ENCODE data around the gene SPG7. TPM values are rescaled to one million over a fixed set of nuclear protein-coding genes. Genes with fewer than 3 reads are reported as not detected.

The SPG7 gene
- total RNA-seq, 1 donor from 2014 or later = 122 TPM

- no peaks in the 10 kb centered on the region for H3K4me1 ChIP-seq
- no peaks in the 10 kb centered on the region for H3K27me3 ChIP-seq
- no peak overlapping the region for H3K4me2 ChIP-seq
- TF ChIP-seq EZH2phosphoT487 (IDR thresholded peaks at IDR 0.05) (no peak), EZH2 (IDR thresholded peaks at IDR 0.05) (no peak), CTCF (IDR thresholded peaks at IDR 0.05) (no peak)
- H3K27ac Mint-ChIP-seq = no peak overlapping the region
- no peak overlapping the region for H3K4me3 ChIP-seq
- no peaks in the 10 kb centered on the region for H3K79me2 ChIP-seq (ENCODE audit: low read depth)
- no peaks in the 10 kb centered on the region for H3K36me3 ChIP-seq
- H3K9ac ChIP-seq = no peak overlapping the region
- no peak overlapping the region for H3K4me3 Mint-ChIP-seq
- H3F3A ChIP-seq (ENCODE audit: low read depth) = no peaks in the 10 kb centered on the region
- H3K36me3 Mint-ChIP-seq = peaks cover 35% of the 10 kb centered on the region
- H3K9me3 Mint-ChIP-seq = no peaks in the 10 kb centered on the region
- H4K20me1 ChIP-seq (ENCODE audit: low read depth) = no peaks in the 10 kb centered on the region
- no peak overlapping the region for H2AFZ ChIP-seq (replicated peaks)
- H3K27ac ChIP-seq = no peak overlapping the region
- no peak for DNase-seq (ENCODE audit: low spot score)
- no peaks in the 10 kb centered on the region for H3K9me3 ChIP-seq (ENCODE audit: low read depth)
- H3K27me3 Mint-ChIP-seq (ENCODE audit: insufficient read depth, low read depth) = no peaks in the 10 kb centered on the region
- H3K4me1 Mint-ChIP-seq = no peaks in the 10 kb centered on the region
Observed at GRCh38 chr16:89536886-89537548, 28.8 kb downstream of the SPG7 start.

GRCh38 chr16:89537549-89537925, 29.3 kb downstream of the SPG7 start:
- H3K4me3 Mint-ChIP-seq = no peak overlapping the region
- H3K27ac Mint-ChIP-seq = no peak overlapping the region
- H3K36me3 Mint-ChIP-seq = peaks cover 31% of the 10 kb centered on the region
- no peaks in the 10 kb centered on the region for H3K27me3 ChIP-seq
- H3K27me3 Mint-ChIP-seq (ENCODE audit: insufficient read depth, low read depth) = no peaks in the 10 kb centered on the region
- H4K20me1 ChIP-seq (ENCODE audit: low read depth) = no peaks in the 10 kb centered on the region
- no peak overlapping the region for H2AFZ ChIP-seq (replicated peaks)
- no peak overlapping the region for H3K27ac ChIP-seq
- H3F3A ChIP-seq (ENCODE audit: low read depth) = no peaks in the 10 kb centered on the region
- no peaks in the 10 kb centered on the region for H3K4me1 Mint-ChIP-seq
- no peaks in the 10 kb centered on the region for H3K36me3 ChIP-seq
- DNase-seq (ENCODE audit: low spot score) = no peak
- H3K9me3 Mint-ChIP-seq = no peaks in the 10 kb centered on the region
- no peaks in the 10 kb centered on the region for H3K9me3 ChIP-seq (ENCODE audit: low read depth)
- H3K9ac ChIP-seq = no peak overlapping the region
- no peaks in the 10 kb centered on the region for H3K79me2 ChIP-seq (ENCODE audit: low read depth)
- no peak overlapping the region for H3K4me3 ChIP-seq
- H3K4me2 ChIP-seq = no peak overlapping the region
- no peak for TF ChIP-seq CTCF (IDR thresholded peaks at IDR 0.05)
- TF ChIP-seq EZH2phosphoT487 (IDR thresholded peaks at IDR 0.05) = no peak
- TF ChIP-seq EZH2 (IDR thresholded peaks at IDR 0.05) = no peak
- H3K4me1 ChIP-seq = no peaks in the 10 kb centered on the region

GRCh38 chr16:89538286-89538685, 30.1 kb downstream of the SPG7 start:
- Histone ChIP-seq H4K20me1 (ENCODE audit: low read depth) (no peaks in the 10 kb centered on the region), H3F3A (ENCODE audit: low read depth) (no peaks in the 10 kb centered on the region), H3K4me1 (no peaks in the 10 kb centered on the region), H3K36me3 (no peaks in the 10 kb centered on the region), H3K4me3 (no peak overlapping the region), H3K4me2 (no peak overlapping the region), H3K9ac (no peak overlapping the region), H3K9me3 (ENCODE audit: low read depth) (no peaks in the 10 kb centered on the region), H3K27ac (no peak overlapping the region), H3K27me3 (no peaks in the 10 kb centered on the region), H3K79me2 (ENCODE audit: low read depth) (no peaks in the 10 kb centered on the region), H2AFZ (replicated peaks) (no peak overlapping the region)
- Mint-ChIP-seq H3K36me3 (peaks cover 32% of the 10 kb centered on the region), H3K4me3 (peak overlapping the region; percentile 35), H3K27ac (no peak overlapping the region), H3K27me3 (ENCODE audit: insufficient read depth, low read depth) (peaks cover 2% of the 10 kb centered on the region), H3K9me3 (no peaks in the 10 kb centered on the region), H3K4me1 (no peaks in the 10 kb centered on the region)
- TF ChIP-seq CTCF (IDR thresholded peaks at IDR 0.05) (no peak), EZH2phosphoT487 (IDR thresholded peaks at IDR 0.05) (no peak), EZH2 (IDR thresholded peaks at IDR 0.05) (no peak)
- no peak for DNase-seq (ENCODE audit: low spot score)
